Measurements from ENCODE around the gene ETFB.

ETFB gene

DNA sequence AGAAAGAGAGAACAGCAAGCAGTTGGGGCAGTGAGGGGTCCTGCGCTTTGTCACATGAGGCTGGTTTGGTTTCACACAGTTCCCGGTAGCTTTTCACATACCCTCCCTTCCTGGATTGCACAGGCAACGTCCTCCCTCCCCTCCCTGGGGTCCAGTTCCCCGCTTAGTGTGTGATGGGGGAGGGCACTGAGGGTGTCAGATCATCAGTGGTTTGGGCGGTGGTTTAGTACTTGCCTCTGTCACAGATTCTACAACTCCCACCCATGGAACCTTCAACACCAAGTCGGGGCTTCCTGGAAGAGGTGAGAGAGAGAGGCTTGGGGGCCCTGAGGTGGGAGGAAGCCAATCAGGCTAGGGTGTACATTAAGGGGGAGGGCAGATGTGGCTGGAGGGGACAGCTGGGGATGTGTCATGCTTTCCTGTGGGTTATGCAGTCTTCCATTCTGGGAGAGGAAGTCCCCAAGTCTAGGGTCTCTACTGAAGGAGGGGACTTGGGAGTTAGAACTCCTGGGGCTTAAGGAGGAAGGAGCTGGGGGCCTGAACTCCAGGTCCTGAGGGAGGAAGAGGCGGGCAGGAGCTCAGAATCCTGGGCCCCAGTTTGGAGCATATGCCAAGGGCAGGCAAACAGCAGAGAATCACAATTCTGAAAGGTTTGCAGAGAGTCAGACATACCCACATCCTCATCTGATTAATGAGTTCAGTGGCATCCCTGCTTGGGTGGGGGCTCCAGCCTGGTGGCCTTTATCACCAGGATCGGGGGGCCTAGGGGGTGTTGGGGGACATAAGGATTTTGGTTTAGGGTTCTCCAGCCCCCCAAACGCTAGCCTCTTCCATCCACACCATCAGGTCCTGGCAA lies 6.7 kb upstream of the ETFB start, which contains the start of gene NKG7:
Gene NKG7 (minus strand): TSS at position 6 of the 856 bp plus-strand sequence. CDS start 119 bp downstream, outside the sequence.
- DNase-seq (ENCODE audit: low read depth), result no peak

DNA sequence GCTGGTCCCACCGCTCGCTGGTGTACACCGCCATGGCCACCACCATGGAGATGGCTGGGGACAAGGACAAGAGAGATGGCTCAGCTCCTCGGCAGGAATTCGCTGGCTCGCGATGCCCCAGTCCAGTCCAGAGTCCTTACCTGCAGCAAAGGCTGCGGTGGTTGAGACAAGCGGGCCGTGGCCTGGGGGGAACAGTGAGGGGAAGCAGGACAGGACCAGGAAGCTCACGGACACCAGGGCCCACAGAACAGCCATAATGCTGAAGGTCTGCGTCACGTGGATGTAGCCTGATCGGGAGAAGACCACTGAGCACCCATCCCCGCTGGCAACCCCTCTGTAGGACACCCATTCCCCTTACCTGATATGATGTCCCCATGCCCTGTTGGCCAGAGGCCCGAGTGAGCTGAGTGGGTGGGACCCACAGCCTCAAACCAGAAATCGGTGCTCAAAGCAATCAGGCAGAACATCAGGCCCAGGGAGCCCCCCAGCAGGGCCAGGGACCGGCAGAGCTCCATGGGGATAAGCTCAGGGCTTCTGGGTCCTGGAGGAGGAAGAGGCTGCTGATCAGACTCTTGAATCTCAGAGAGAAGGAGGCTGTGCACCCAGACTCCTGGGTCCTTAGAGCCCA lies 5.9 kb upstream of the ETFB start:
- no peak for DNase-seq (ENCODE audit: low read depth)

DNA sequence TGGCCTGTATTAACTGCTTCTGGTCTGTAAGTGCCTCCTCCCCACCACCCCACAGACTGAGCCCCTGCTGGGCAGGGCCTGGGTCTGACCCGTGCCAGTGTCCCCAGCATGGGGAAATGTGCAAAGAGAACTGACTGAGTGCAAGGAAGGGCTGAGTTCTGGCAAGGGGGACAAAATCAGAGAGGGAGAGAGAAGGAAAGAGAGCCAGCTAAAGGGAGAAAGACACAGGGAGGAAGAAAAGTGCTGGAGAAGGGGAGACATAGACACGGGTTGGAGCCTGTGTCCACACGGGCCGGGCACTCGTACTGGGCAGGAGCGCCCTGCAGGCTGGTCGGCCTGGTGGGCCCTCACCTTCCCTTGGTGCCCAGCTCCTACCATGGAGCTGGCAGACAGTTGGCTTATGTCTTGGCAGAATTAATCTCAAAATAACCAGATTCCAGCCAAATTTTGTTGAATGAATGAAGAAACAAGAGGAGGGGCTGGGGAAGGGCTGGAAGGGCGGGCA lies 5.0 kb upstream of the ETFB start:
- DNase-seq (ENCODE audit: low read depth), result no peak

GRCh38 chr19:51370230-51370629 lies 4.0 kb upstream of the ETFB start:
- DNase-seq (ENCODE audit: low read depth), result no peak

DNA sequence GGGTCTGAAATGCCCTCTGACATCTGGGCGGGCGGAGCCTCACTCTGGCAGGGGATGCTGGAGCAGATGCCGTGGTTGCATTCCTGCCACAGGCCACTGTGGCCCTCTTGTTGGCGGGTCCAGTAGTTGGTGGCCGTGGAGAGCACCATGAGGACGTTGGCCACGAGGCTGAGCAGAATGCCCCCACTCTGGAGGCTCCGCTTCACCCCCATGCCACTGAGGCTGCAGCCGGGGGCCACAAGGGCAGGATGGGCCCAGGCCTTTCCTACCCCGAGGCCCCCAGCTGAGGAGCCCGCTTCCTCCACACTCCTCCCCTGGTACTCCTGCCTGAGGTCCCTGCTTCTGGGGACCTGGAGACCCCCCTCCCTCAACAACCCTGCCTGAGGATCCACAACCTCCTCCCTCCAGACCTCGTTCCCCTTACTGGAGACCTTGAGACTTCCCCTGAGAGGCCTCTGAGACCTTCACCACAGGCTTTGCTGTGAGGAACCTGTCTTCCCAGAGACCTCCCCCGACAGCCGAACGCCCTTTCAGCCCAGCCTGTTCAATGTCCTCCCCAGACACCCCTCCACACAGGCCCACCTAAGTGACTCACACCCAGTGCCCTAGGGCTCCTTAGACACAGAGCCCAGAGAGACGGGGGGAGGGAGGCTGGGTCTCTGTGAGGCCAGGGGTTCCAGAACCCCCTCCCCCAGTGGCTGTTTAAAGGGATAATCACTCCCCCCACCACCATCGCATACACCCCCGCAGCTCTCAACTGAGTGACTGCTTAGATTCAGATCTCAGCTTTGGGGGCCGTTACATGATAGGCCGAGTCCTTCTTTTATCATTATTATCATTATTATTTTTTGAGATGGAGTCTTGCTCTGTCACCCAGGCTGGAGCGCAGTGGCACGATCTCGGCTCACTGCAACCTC lies 2.4 kb upstream of the ETFB start, which contains the start of gene CLDND2:
Gene CLDND2 (minus strand): TSS at position 638 of the 917 bp plus-strand sequence. CDS start 426 bp downstream, at position 212.
- DNase-seq (ENCODE audit: low read depth), result no peak

GRCh38 chr19:51367565-51368365 lies 1.6 kb upstream of the ETFB start:
- peak; percentile 99 for DNase-seq (ENCODE audit: low read depth)

GRCh38 chr19:51367255-51367564 lies 1.0 kb upstream of the ETFB start:
- DNase-seq (ENCODE audit: low read depth), result no peak

- peak; percentile 98 for DNase-seq (ENCODE audit: low read depth)
Observed at GRCh38 chr19:51366389-51367254, 434 bp upstream of the ETFB start.

- DNase-seq (ENCODE audit: low read depth), result peak; percentile 59
Observed at GRCh38 chr19:51365211-51365964, 800 bp downstream of the ETFB start.

DNA sequence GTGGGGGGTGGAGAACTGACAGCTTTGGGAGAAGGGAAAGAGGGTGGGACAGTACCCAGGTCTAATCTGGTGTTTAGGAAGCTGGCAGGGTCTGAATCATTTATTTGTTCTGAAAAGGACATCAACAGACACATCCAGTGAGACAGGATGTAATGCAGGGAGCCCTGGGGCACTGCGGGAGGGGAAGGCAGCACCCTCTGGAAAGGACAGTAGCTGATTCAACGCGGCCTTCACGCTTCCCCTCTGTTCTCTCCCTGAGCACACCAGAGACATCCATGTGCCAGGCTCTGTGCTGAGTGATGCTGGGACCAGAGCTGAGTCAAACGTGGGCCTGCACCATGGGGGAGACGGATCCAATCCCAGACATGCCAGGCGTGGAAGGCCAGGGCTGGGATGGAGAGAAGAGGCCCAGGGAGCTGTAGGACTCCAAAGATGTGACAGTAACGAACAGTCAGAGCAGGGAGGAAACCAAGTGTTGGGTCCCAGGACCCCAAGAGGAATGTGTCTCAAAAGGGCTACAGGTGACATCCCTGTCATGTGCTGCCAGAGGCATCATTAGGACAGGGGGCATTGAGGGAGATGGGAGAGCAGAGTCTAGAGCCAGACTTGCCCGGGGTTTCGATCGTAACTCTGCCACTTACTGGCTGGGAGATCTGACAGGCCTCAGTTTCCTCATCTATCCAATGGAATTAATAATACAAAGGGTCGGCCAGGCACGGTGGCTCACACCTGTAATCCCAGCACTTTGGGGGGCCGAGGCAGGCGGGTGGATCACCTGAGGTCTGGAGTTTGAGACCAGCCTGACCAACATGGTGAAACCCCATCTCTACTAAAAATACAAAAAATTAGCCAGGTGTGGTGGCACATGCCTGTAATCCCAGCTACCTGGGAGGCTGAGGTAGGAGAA lies 1.7 kb downstream of the ETFB start:
- no peak for DNase-seq (ENCODE audit: low read depth)

GRCh38 chr19:51361239-51361638 lies 4.9 kb downstream of the ETFB start:
- DNase-seq (ENCODE audit: low read depth), result no peak

DNA sequence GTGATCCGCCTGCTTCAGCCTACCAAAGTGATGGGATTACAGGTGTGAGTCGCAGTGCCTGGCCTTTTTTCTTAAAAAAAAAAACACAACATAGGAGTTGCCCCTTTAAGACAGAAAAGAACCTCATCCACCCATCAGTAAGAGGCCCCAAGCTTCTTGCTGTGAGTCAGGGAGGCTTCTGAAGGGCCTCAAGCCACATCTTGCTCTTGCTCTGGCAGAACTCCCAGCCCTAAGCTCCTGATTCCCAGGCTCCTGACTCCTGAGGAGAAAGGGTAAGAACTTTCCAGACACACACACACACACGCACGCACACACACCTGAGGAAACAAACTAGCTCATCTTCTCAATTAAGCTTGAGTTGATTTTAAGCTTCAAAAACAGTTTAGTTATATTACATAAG lies 6.9 kb downstream of the ETFB start:
- DNase-seq (ENCODE audit: low read depth), result peak; percentile 96

- no peak for DNase-seq (ENCODE audit: low read depth)
Observed at GRCh38 chr19:51357952-51358351, 8.2 kb downstream of the ETFB start.

- no peak for DNase-seq (ENCODE audit: low read depth)
Observed at GRCh38 chr19:51356159-51356801, 9.9 kb downstream of the ETFB start.

GRCh38 chr19:51354742-51355148 lies 11.4 kb downstream of the ETFB start:
- peak; percentile 57 for DNase-seq (ENCODE audit: low read depth)

DNA sequence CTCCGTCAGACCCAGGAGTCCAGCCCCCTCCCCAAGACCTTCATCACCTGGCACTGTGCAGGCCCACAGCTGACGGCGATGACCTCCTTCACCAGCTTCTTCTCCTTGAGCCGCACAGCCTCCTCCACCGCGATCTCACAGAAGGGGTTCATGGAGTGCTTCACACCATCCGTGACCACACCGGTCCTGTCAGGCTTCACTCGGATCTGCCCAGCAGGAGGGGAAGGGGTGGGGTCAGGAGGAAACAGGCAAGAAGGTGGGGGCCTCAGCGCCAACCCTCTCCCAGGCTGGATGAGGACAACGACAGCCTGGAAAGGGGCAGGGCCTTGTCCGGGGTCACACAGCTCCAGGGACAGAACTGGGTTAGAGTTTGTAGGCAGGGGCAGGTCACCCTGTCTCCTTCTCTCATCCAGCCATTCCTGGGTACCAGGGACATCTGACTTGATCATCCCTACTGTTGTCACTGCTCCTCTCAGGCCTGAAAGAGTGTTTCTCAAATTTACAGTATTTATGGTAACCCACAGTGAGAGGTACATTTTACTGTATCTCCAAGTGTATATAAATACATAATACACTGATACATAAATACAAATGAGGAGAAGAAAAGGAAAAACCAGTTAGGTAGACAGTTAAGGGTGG lies 12.0 kb downstream of the ETFB start:
- no peak for DNase-seq (ENCODE audit: low read depth)

DNA sequence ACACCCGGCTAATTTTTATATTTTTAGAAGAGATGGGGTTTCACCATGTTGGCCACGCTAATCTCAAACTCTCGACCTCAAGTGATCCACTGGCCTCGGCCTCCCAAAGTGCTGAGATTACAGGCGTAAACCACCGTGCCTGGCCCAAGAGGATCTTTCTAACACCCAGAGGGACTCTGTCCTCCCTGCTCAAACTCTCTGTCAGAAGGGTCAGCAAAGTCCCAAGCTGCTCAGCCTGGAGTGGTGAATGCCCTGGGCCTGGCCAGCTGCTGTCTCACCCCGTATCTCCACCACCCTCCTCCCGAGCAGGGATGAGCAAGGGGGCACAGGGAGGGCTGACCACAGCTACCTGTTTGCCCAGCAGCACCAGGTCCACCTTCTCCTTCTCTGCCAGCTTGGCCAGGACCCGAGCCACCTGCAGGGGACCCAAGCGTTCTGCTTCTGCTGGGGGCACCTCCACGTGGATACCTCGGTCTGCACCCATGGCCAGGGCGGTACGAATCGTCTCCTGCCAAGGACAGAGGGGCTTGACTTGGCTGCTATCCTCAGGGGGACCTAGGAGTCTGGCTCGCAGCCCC lies 13.3 kb downstream of the ETFB start:
- no peak for DNase-seq (ENCODE audit: low read depth)

All from iris pigment epithelial cell (primary cell).